Measurements from ENCODE around the gene IGSF21. TPM values are rescaled to one million over a fixed set of nuclear protein-coding genes. Genes with fewer than 3 reads are reported as not detected.
"Not testable (repeated sequence)": the region's sequence is repeated elsewhere in the genome, so short reads cannot be mapped to it uniquely, and the experiment has no call there.

Gene IGSF21
- total RNA-seq, 1 donor = not detected

DNA sequence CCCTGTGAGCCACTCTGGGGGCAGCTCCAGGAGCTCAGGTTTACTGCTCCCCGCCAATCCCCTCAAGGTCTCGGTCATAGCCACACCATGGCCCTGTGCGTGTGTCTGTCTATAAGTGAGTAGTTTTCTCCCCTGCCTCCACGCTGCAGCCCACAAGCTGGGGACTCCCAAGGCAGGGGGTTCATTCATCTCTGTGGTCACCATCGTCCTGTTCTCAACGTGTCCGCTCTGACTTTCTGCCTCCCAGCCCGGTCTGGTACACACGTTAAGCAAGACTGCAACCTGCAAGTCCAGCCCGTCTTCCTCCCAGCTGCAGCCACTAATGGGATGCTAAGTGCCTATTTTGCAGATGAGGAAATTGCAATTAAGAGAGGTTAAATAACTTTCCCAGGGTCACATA lies 49.8 kb downstream of the IGSF21 start:
- no peak overlapping the region for H3K4me3 ChIP-seq (ENCODE audit: low read depth, low read length)
- TF ChIP-seq, protein P1, sequence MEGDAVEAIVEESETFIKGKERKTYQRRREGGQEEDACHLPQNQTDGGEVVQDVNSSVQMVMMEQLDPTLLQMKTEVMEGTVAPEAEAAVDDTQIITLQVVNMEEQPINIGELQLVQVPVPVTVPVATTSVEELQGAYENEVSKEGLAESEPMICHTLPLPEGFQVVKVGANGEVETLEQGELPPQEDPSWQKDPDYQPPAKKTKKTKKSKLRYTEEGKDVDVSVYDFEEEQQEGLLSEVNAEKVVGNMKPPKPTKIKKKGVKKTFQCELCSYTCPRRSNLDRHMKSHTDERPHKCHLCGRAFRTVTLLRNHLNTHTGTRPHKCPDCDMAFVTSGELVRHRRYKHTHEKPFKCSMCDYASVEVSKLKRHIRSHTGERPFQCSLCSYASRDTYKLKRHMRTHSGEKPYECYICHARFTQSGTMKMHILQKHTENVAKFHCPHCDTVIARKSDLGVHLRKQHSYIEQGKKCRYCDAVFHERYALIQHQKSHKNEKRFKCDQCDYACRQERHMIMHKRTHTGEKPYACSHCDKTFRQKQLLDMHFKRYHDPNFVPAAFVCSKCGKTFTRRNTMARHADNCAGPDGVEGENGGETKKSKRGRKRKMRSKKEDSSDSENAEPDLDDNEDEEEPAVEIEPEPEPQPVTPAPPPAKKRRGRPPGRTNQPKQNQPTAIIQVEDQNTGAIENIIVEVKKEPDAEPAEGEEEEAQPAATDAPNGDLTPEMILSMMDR (IDR thresholded peaks at IDR 0.05; ENCODE audit: insufficient read depth, low read length) = no peak
- DNase-seq (ENCODE audit: low read depth) = no peak

DNA sequence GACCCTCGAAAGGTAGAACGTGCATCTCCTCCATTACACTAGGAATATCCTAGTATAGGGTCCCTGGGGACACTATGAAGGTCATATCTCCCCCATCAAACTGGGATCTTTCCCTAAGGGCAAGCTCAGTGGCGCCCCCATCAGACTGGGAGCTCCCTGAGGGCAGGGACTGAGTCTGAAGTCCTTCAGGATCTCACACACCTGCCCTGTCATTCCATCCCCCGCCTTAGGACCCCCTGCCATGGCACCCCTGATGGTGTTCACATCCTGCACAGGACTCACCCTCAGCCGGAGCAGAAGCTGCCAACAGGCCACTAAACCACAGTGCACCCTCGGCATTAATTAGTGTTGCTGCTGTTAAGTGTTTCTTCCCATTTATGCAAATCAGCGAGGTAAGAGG lies 50.4 kb downstream of the IGSF21 start:
- TF ChIP-seq, protein P1 (IDR thresholded peaks at IDR 0.05; ENCODE audit: insufficient read depth, low read length) = no peak
- no peak for DNase-seq (ENCODE audit: low read depth)
- H3K4me3 ChIP-seq (ENCODE audit: low read depth, low read length) = no peak overlapping the region

DNA sequence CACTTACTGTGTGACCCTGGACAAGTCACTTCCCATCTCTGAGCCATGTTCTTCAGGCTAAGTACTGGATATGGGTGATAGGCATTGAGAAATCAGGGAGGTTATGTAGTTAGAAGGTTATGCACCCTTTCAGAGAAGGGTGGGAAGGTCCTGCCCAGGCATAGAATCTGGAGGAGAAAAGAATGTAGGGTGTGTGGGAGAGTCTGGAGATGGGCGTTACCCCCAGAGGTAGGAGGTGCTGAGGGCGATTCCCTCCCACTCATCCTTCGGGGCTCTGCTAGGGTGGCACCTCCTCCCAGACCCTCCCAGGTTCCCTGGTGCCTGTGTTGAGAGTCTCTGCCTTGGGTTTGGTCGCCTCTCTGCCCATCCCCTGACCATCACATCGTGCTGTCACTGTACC lies 51.1 kb downstream of the IGSF21 start:
- TF ChIP-seq, protein P1 (IDR thresholded peaks at IDR 0.05; ENCODE audit: insufficient read depth, low read length) = no peak
- H3K4me3 ChIP-seq (ENCODE audit: low read depth, low read length) = no peak overlapping the region
- DNase-seq (ENCODE audit: low read depth) = no peak

DNA sequence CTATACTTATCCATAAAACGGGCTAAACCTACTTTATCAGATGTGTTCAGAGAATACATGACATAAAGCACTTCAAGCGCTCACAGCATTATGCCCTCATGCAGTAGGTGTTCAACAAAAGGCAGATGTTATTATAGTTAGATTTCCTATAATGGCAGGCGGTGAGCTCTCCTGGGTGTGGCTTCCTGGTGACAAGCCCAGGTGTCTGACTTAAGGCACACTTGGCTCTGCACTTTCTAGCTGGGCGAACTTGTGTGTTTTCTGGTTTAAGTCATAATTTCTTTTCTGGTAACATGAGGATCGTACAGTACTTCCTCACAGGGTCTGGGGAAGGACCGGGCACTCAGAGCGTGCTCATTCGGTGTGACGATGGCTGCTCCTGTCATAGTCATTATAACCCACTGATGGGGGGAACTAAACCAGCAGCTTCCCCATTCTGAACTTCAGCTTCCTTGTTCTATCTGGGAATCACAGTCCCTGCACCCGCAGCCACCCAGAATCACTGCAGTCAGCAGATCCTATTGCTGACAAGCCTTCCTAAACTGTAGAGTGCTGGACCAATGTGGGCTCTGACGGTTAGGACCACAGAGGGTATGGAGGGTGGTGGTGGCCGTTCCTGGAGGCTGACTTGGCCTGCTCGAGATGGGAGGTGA lies 52.8 kb downstream of the IGSF21 start:
- H3K4me3 ChIP-seq (ENCODE audit: low read depth, low read length) = no peak overlapping the region
- TF ChIP-seq, protein P1 (IDR thresholded peaks at IDR 0.05; ENCODE audit: insufficient read depth, low read length) = no peak
- DNase-seq (ENCODE audit: low read depth) = no peak

DNA sequence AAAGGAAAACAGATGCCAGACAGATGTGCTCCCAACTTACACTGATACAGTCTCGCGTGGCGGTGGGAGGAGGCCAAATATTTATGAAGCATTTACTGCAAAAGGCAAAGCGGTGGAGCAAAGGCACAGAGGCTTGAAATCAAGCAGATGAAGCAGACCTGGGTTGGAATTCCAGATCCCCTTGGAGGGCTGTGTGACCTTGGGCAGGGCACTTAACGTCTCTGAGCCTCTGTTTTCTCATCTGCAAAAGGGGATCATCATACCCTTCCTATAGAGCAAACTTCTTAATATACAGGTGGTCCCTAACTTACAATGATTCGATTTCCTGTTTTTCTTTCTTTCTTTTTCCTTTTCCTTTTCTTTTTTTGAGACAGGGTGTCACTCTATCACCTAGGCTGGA lies 54.1 kb downstream of the IGSF21 start:
- no peak for DNase-seq (ENCODE audit: low read depth)
- H3K4me3 ChIP-seq (ENCODE audit: low read depth, low read length) = no peak overlapping the region
- TF ChIP-seq, protein P1 (IDR thresholded peaks at IDR 0.05; ENCODE audit: insufficient read depth, low read length) = no peak

DNA sequence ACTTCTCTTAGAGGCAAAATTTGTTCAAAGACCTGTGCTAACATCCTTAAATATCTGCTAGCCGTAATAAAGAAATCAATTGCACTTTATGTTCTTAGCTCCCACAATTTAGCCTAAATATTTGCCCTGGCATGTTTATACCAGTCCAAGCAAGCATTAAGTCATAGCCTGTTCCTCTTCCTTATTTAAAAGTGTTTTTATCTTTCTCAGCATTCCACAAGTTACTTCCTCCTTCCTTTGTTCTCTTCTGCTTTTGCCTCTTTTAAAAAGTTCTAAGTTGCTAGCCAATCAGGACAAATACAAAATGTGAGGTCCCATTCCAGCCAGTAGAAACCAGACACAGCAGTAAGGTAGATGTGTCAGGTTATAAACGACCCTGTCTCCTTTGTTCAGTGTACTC lies 58.0 kb downstream of the IGSF21 start:
- not testable (repeated sequence) for DNase-seq (ENCODE audit: low read depth); H3K4me3 ChIP-seq (ENCODE audit: low read depth, low read length)

DNA sequence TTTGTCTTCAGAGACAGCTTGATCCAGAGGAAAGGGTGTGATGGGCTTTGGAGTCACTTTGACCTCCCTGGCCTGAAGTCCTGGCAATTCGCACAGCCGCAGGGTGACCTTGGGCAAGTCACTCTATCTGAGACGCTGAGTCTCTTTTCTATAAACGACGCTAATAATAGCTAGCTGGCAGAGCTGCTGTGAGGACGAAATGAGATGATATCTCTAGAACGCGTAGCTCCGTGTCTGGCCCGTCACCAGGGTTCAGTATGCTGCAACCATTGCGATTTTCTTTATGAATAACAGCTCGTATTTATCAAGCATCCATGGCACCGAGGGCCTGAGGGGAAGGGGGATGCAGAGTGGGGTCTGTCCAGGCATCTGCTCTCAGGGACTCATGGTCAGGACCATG lies 58.7 kb downstream of the IGSF21 start:
- H3K4me3 ChIP-seq (ENCODE audit: low read depth, low read length) = no peak overlapping the region
- DNase-seq (ENCODE audit: low read depth) = no peak
- TF ChIP-seq, protein P1 (IDR thresholded peaks at IDR 0.05; ENCODE audit: insufficient read depth, low read length) = no peak

All from fibroblast of the aortic adventitia (primary cell).